Gastrocnemius medialis (tissue), 4 donors: Measurements from ENCODE around the gene TSPAN14. TPM values are rescaled to one million over a fixed set of nuclear protein-coding genes. Genes with fewer than 3 reads are reported as not detected.

Experiments
- ATAC-seq, 2 donors: fragments of 150-250 bp; one replicate each; pipeline ENCODE4 v1.9.1; 2016
- DNase-seq, 2 donors: peaks; one replicate each; pipeline ENCODE4 v3.0.0-alpha.2; 2019
- H3K27ac ChIP-seq, 4 donors: fragments of 200-600 bp; sonication (generic); 1 replicate in 1 of 4; 2 replicates in 3 of 4; pipeline ENCODE4 v1.5.1; 2016 to 2018; ENCODE audit warnings: mild to moderate bottlenecking in 2 of 4, moderate library complexity in 1 of 4
- H3K27me3 ChIP-seq, 3 donors: fragments of 200-600 bp; sonication (generic) in 2 of 3; 1 replicate in 1 of 3; 2 replicates in 2 of 3; pipeline versions ENCODE4 v1.5.1 to v1.6.0; 2016 to 2019; ENCODE audit warnings: mild to moderate bottlenecking in 1 of 3, moderate library complexity in 1 of 3
- H3K36me3 ChIP-seq, 2 donors: fragments of 200-600 bp; sonication (generic) in 1 of 2; one replicate each; pipeline ENCODE4 v1.5.1; 2017 to 2018
- H3K4me1 ChIP-seq, 2 donors: fragments of 200-600 bp; sonication (generic) in 1 of 2; one replicate each; pipeline ENCODE4 v1.5.1; 2016 to 2017; ENCODE audit warnings: mild to moderate bottlenecking in 2 of 2
- H3K4me3 ChIP-seq, 4 donors: fragments of 200-600 bp; sonication (generic) in 3 of 4; 1 replicate in 1 of 4; 2 replicates in 3 of 4; pipeline ENCODE4 v1.5.1; 2016 to 2019; ENCODE audit warnings: mild to moderate bottlenecking in 2 of 4
- H3K9me3 ChIP-seq, 3 donors: fragments of 200-600 bp; sonication (generic) in 2 of 3; 1 replicate in 1 of 3; 2 replicates in 2 of 3; pipeline ENCODE4 v1.5.1; 2016 to 2019
- POLR2A ChIP-seq, 2 donors: fragments of 450-650 bp; IDR thresholded peaks; one replicate each; pipeline ENCODE4 v1.6.1; 2017; ENCODE audit warnings: antibody characterized with exemption in 2 of 2, mild to moderate bottlenecking in 2 of 2, moderate library complexity in 2 of 2
- in situ Hi-C, 4 donors: fragments of 200-750 bp; cut with MboI; loops; one replicate each; pipeline versions ENCODE4 v1.15.0 to v1.8.0; 2017; ENCODE audit warnings: low sequenced_read_pairs in 4 of 4
- intact Hi-C: fragments of 100-400 bp; cut with DNase I; formaldehyde crosslinking; loops from one replicate; pipeline ENCODE4 v1.15.1; 2023; ENCODE audit warnings: low total_unique reads
- total RNA-seq, 4 donors: library from RNA; depleted of rRNA; stranded (reverse); fragments of >200 nt; gene quantifications; one replicate each; pipeline versions ENCODE4 v1.1.0 to v1.2.3, GENCODE V29; 2016
- TF ChIP-seq, protein P1 (sequence below), 5 experiments: fragments of 450-650 bp in 3 of 5; fragments of 200-600 bp in 2 of 5; sonication (generic) in 2 of 5; IDR thresholded peaks in 4 of 5; conservative IDR thresholded peaks in 1 of 5; 1 replicate in 4 of 5; 2 replicates in 1 of 5; pipeline ENCODE4 v1.5.1; 2016 to 2019; ENCODE audit warnings: antibody characterized with exemption in 5 of 5, mild to moderate bottlenecking in 3 of 5, moderate library complexity in 3 of 5

The TSPAN14 gene
- total RNA-seq, 4 donors from 2014 or later, result 22.6 to 29.3 (median 26.9) TPM

DNA sequence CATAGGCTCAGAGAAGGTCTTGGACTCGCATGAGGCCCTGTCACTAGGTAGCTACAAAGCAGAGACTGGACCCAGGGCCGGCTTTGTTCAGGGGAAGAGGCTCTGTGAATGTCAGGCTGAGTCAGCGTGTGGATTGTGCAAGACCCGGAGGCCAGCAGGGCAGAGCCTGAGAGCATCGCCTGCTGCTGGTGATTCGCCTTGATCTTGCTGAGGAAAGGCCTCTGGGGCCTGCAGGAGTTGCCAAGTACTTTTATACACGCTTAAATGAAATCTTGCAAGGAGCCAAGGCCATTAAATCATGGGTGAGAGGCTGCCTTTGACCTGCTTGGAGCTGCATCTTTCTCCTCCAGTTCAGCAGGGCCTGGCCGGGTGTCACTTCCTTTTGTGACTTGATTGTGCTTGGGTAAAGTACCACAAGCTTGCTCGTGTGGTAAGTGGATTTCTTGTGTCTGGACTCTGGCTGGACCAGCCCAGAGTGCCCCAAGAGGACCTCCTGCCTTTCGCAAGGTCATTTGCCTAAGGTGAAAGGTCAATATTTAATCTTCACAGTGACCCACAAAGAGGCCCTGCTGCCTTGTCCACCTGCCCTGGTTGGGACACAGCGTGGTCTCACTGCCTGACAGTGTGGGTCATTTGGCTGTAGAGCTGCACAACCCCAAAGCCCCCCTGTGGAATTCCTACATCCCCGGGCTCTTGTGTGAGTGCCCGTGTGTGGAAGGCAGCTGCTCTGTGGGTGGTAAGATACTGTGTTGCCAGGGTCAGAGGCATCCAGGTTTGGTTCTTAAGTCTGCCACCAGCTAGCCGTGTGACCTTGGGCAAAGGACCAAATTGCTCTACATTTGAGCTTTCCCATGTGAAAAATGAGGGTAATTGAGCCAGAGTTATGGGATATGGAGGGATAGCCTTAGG is 45.0 kb downstream of the TSPAN14 start:
- in situ Hi-C loops, result loop anchor here in 1 of 4 donors (5.0 kb wide), 1 partner anchor 42 kb away; no protein-coding TSS in a partner anchor
- Histone ChIP-seq H3K4me1 (peaks cover 63 to 82% of the 10 kb centered on the region in 2 donors), H3K27me3 (no peaks in the 10 kb centered on the region), H3K9me3 (no peaks in the 10 kb centered on the region), H3K4me3 (no peak overlapping the region), H3K27ac (peak overlapping the region; percentile 74 to 84 (median 80)), H3K36me3 (no peaks in the 10 kb centered on the region)
- DNase-seq (peak; percentile 85 to 92), ATAC-seq (peak; percentile 91 to 94)
- TF ChIP-seq, protein P1, sequence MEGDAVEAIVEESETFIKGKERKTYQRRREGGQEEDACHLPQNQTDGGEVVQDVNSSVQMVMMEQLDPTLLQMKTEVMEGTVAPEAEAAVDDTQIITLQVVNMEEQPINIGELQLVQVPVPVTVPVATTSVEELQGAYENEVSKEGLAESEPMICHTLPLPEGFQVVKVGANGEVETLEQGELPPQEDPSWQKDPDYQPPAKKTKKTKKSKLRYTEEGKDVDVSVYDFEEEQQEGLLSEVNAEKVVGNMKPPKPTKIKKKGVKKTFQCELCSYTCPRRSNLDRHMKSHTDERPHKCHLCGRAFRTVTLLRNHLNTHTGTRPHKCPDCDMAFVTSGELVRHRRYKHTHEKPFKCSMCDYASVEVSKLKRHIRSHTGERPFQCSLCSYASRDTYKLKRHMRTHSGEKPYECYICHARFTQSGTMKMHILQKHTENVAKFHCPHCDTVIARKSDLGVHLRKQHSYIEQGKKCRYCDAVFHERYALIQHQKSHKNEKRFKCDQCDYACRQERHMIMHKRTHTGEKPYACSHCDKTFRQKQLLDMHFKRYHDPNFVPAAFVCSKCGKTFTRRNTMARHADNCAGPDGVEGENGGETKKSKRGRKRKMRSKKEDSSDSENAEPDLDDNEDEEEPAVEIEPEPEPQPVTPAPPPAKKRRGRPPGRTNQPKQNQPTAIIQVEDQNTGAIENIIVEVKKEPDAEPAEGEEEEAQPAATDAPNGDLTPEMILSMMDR (IDR thresholded peaks at IDR 0.05 in 4 of 5, conservative IDR thresholded peaks at IDR 0.05 in 1 of 5), result peak in 1 of 5 experiments; percentile 11
- no peak for TF ChIP-seq POLR2A (IDR thresholded peaks at IDR 0.05)
- intact Hi-C loops, result no loop called here

DNA sequence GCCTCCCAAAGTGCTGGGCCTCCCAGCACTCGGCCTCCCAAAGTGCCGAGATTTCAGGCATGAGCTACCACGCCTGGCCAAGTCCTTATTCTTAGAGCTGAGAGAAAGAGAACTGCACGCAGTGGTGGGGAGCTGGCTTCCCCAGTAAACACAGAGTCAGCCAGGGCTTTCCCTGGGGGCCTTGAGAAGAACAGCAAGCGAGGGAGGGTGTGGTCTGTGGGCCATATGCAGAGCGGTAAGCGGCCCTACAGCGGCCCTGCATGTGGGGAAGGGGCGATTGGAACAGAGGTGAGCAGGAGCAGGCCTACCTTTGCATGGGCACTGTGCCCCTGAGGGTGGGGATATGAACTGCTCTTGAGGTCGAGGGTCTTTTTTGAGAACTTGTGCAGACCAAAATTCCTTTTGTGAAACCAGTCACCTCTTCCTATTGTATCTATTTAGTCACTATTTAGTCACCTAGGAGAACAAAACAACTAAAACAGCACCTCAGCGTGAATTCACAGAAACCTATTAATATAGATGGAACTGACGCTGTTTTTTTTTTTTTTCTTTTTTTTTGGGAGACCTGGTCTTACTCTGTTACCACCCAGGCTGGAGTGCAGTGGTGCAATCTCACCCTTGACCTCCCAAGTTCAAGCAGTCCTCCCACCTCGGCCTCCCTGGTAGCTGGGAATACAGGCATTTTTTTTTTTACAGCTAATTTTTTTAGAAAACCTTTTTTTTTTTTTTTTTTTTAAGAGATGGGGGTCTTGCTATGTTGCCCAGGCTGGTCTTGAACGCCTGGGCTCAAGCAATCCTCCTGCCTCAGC is 46.7 kb downstream of the TSPAN14 start:
- intact Hi-C loops, result no loop called here
- Histone ChIP-seq H3K27ac (peak overlapping the region; percentile 74 to 84 (median 80)), H3K27me3 (no peaks in the 10 kb centered on the region), H3K4me1 (peaks cover 58 to 86% of the 10 kb centered on the region in 2 donors), H3K4me3 (peak overlapping the region in 3 of 4 donors; percentile 8 to 17 (median 15)), H3K36me3 (no peaks in the 10 kb centered on the region), H3K9me3 (no peaks in the 10 kb centered on the region)
- in situ Hi-C loops, result loop anchor here in 3 of 4 donors (5.0 to 10.0 kb wide), 2 partner anchors 53 to 116 kb away; no protein-coding TSS in a partner anchor
- TF ChIP-seq, protein P1 (IDR thresholded peaks at IDR 0.05 in 4 of 5, conservative IDR thresholded peaks at IDR 0.05 in 1 of 5), result no peak
- TF ChIP-seq POLR2A (IDR thresholded peaks at IDR 0.05), result no peak
- peak; percentile 45 to 62 for DNase-seq
- ATAC-seq, result peak in 1 of 2 donors; percentile 30

DNA sequence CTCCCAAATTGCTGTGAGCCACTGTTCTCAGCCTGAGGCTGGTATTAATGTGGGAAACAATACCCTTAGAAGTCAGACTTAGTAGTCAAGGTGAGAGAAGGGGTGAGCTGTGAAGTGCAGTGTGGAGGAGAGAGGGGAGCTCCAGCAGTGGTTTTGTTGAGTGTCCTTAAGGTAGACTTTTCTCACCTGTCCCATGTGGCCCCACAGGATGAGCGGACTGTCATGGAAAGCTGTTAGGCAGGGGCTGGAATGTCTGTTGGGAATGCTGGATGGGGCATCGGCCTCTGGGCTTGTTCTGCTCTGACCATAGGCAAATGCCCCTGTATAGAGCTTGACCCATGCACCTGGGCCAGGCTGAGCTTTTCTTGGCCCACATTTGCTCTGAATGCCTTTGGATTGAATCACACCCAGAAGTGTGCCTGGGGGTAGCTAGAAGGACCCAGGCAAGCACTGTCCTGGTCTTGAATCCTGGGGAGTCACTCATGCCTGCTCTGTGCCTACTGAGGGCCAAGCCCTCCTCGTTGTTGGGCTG is 47.3 kb downstream of the TSPAN14 start:
- H3K27ac ChIP-seq, result peak overlapping the region; percentile 74 to 84 (median 80)

More for the DNA sequence above, 47.3 kb downstream of the TSPAN14 start:
- no peak for DNase-seq
- Histone ChIP-seq H3K4me3 (no peak overlapping the region), H3K27me3 (no peaks in the 10 kb centered on the region), H3K36me3 (no peaks in the 10 kb centered on the region), H3K9me3 (no peaks in the 10 kb centered on the region), H3K4me1 (peaks cover 61 to 89% of the 10 kb centered on the region in 2 donors)
- in situ Hi-C loops (loop anchor here in 3 of 4 donors (5.0 to 10.0 kb wide), 2 partner anchors 54 to 117 kb away; no protein-coding TSS in a partner anchor), intact Hi-C loops (no loop called here)
- TF ChIP-seq, protein P1 (IDR thresholded peaks at IDR 0.05 in 4 of 5, conservative IDR thresholded peaks at IDR 0.05 in 1 of 5), result no peak
- no peak for TF ChIP-seq POLR2A (IDR thresholded peaks at IDR 0.05)
- no peak for ATAC-seq
